Neural cell (in vitro differentiated cells): Measurements from ENCODE around the gene ZNF446. TPM values are rescaled to one million over a fixed set of nuclear protein-coding genes. Genes with fewer than 3 reads are reported as not detected.

Experiments
- H2AFZ ChIP-seq: fragments of 200-600, 300-800 bp; sonication (generic), shearing (Covaris generic); 2 replicates; pipeline ENCODE4 v1.6.0; 2014; ENCODE audit warnings: low read depth, mild to moderate bottlenecking, antibody characterized with exemption, low read length, moderate library complexity
- H3F3A ChIP-seq: fragments of 200-600 bp; shearing (Covaris generic); 2 replicates; pipeline ENCODE4 v1.6.1; 2016; ENCODE audit warnings: mild to moderate bottlenecking, moderate library complexity, mixed read lengths, antibody characterized with exemption, low read length; ENCODE audit not compliant: insufficient read depth, poor library complexity, severe bottlenecking
- H3K27ac ChIP-seq: fragments of 200-600, 300-800 bp; sonication (generic), shearing (Covaris generic); 2 replicates; pipeline ENCODE4 v1.5.1; 2014; ENCODE audit warnings: mild to moderate bottlenecking, low read length, moderate library complexity
- H3K27me3 ChIP-seq: fragments of 300-800, 200-600 bp; sonication (generic), shearing (Covaris generic); 2 replicates; pipeline ENCODE4 v1.6.0; 2014; ENCODE audit warnings: mild to moderate bottlenecking, low read depth, low read length, moderate library complexity; ENCODE audit not compliant: insufficient read depth
- H3K36me3 ChIP-seq: fragments of 300-800, 200-600 bp; sonication (generic), shearing (Covaris generic); 2 replicates; pipeline ENCODE4 v1.5.1; 2014; ENCODE audit warnings: mild to moderate bottlenecking, antibody characterized with exemption, low read length, moderate library complexity; ENCODE audit not compliant: insufficient read depth
- H3K4me2 ChIP-seq: fragments of 300-800, 200-600 bp; sonication (generic), shearing (Covaris generic); 2 replicates; pipeline ENCODE4 v1.6.0; 2014; ENCODE audit warnings: mild to moderate bottlenecking, low read length
- H3K4me3 ChIP-seq: fragments of 300-800, 200-600 bp; sonication (generic), shearing (Covaris generic); 2 replicates; pipeline ENCODE4 v1.5.1; 2014; ENCODE audit warnings: mild to moderate bottlenecking, low read length, moderate library complexity
- H3K79me2 ChIP-seq: fragments of 200-600 bp; shearing (Covaris generic); replicated peaks from 2 replicates; pipeline ENCODE4 v1.6.0; 2014; ENCODE audit warnings: mild to moderate bottlenecking, low read length, moderate library complexity; ENCODE audit not compliant: insufficient read depth
- H3K9ac ChIP-seq: fragments of 300-800, 200-600 bp; sonication (generic), shearing (Covaris generic); 2 replicates; pipeline ENCODE4 v1.6.1; 2016; ENCODE audit warnings: mild to moderate bottlenecking, low read length, mixed read lengths
- H3K9me2 ChIP-seq: fragments of 200-600 bp; shearing (Covaris generic); 2 replicates; pipeline ENCODE4 v1.6.1; 2016; ENCODE audit warnings: mild to moderate bottlenecking, low read length, mixed read lengths; ENCODE audit not compliant: insufficient read depth
- H3K9me3 ChIP-seq: fragments of 200-600, 300-800 bp; sonication (generic), shearing (Covaris generic); 2 replicates; pipeline ENCODE4 v1.6.1; 2016; ENCODE audit warnings: mild to moderate bottlenecking, mixed run types, low read length, moderate library complexity, mixed read lengths
- H4K20me1 ChIP-seq: fragments of 200-600 bp; shearing (Covaris generic); 2 replicates; pipeline ENCODE4 v1.6.1; 2016; ENCODE audit warnings: mild to moderate bottlenecking, mixed run types; ENCODE audit not compliant: insufficient read depth
- EP300 ChIP-seq: fragments of 450-650 bp; conservative IDR thresholded peaks from 2 replicates; pipeline ENCODE4 v1.6.1; 2014; ENCODE audit warnings: antibody characterized with exemption, mild to moderate bottlenecking, moderate library complexity; ENCODE audit not compliant: poor library complexity, severe bottlenecking
- EZH2 ChIP-seq: fragments of 200-600, 300-800 bp; shearing (Covaris generic), sonication (generic); IDR thresholded peaks from 2 replicates; pipeline ENCODE4 v1.6.1; 2014; ENCODE audit warnings: antibody characterized with exemption, low read length, borderline replicate concordance, mild to moderate bottlenecking; ENCODE audit not compliant: insufficient read depth, poor library complexity, severe bottlenecking
- MXI1 ChIP-seq: fragments of 450-650 bp; conservative IDR thresholded peaks from 2 replicates; pipeline ENCODE4 v1.6.1; 2014; ENCODE audit warnings: antibody characterized with exemption, mild to moderate bottlenecking; ENCODE audit not compliant: poor library complexity, severe bottlenecking
- POLR2AphosphoS5 ChIP-seq: IDR thresholded peaks from 2 replicates; pipeline ENCODE4 v1.6.1; 2012
- RAD21 ChIP-seq: fragments of 450-650 bp; conservative IDR thresholded peaks from 2 replicates; pipeline ENCODE4 v1.6.1; 2014; ENCODE audit warnings: antibody characterized with exemption, mild to moderate bottlenecking, moderate library complexity
- REST ChIP-seq: IDR thresholded peaks from 2 replicates; pipeline ENCODE4 v1.6.1; 2012; ENCODE audit warnings: borderline replicate concordance
- SMC3 ChIP-seq: fragments of 450-650 bp; conservative IDR thresholded peaks from 2 replicates; pipeline ENCODE4 v1.6.1; 2014; ENCODE audit warnings: antibody characterized with exemption, mild to moderate bottlenecking, moderate library complexity; ENCODE audit not compliant: poor library complexity
- TAF1 ChIP-seq: IDR thresholded peaks from 2 replicates; pipeline ENCODE4 v1.6.1; 2012; ENCODE audit warnings: low read depth
- polyA plus RNA-seq: library from polyadenylated mRNA; depleted of rRNA; stranded (reverse); fragments of >200 nt; gene quantifications from 2 replicates; pipeline ENCODE4 v1.2.3, GENCODE V29; 2014
- TF ChIP-seq, protein P1 (sequence below): fragments of 450-650 bp; IDR thresholded peaks from 2 replicates; pipeline ENCODE4 v1.5.1; 2014; ENCODE audit warnings: antibody characterized with exemption, mild to moderate bottlenecking, moderate library complexity; ENCODE audit not compliant: poor library complexity, severe bottlenecking

The ZNF446 gene
- polyA plus RNA-seq, 1 donor from 2014 or later = 18.2 TPM

DNA sequence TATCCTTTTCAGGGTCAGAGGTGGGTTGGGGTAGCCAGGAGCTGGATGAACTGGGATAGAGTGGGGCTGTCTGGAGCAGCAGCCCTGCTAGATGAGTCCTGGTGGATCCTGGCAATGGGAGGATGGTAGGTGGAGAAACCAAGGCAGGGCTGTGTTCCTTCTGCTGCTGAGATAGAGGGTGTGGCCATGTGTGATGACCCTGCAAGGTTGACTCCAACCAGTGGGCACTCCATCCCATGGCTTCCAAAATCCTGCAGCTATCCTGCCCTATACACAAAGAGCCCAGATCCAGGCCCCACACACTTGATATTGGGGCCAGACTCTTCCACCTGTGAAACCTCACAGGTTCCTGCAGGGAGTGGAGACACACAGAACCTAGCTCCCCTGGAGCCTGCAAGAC lies 2.4 kb upstream of the ZNF446 start:
- H3K27ac ChIP-seq = no peak overlapping the region
- H2AFZ ChIP-seq = no peak overlapping the region
- no peaks in the 10 kb centered on the region for H3K9me2 ChIP-seq
- no peaks in the 10 kb centered on the region for H3F3A ChIP-seq
- no peak overlapping the region for H3K9ac ChIP-seq
- TF ChIP-seq, protein P1, sequence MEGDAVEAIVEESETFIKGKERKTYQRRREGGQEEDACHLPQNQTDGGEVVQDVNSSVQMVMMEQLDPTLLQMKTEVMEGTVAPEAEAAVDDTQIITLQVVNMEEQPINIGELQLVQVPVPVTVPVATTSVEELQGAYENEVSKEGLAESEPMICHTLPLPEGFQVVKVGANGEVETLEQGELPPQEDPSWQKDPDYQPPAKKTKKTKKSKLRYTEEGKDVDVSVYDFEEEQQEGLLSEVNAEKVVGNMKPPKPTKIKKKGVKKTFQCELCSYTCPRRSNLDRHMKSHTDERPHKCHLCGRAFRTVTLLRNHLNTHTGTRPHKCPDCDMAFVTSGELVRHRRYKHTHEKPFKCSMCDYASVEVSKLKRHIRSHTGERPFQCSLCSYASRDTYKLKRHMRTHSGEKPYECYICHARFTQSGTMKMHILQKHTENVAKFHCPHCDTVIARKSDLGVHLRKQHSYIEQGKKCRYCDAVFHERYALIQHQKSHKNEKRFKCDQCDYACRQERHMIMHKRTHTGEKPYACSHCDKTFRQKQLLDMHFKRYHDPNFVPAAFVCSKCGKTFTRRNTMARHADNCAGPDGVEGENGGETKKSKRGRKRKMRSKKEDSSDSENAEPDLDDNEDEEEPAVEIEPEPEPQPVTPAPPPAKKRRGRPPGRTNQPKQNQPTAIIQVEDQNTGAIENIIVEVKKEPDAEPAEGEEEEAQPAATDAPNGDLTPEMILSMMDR = no peak
- TF ChIP-seq RAD21 (no peak), SMC3 (no peak), POLR2AphosphoS5 (peak; percentile 7), TAF1 (no peak)
- H4K20me1 ChIP-seq = no peaks in the 10 kb centered on the region
- H3K27me3 ChIP-seq = no peaks in the 10 kb centered on the region
- no peak overlapping the region for H3K4me2 ChIP-seq
- no peaks in the 10 kb centered on the region for H3K9me3 ChIP-seq
- peaks cover 2% of the 10 kb centered on the region for H3K79me2 ChIP-seq
- no peak overlapping the region for H3K4me3 ChIP-seq
- peaks cover 5% of the 10 kb centered on the region for H3K36me3 ChIP-seq

DNA sequence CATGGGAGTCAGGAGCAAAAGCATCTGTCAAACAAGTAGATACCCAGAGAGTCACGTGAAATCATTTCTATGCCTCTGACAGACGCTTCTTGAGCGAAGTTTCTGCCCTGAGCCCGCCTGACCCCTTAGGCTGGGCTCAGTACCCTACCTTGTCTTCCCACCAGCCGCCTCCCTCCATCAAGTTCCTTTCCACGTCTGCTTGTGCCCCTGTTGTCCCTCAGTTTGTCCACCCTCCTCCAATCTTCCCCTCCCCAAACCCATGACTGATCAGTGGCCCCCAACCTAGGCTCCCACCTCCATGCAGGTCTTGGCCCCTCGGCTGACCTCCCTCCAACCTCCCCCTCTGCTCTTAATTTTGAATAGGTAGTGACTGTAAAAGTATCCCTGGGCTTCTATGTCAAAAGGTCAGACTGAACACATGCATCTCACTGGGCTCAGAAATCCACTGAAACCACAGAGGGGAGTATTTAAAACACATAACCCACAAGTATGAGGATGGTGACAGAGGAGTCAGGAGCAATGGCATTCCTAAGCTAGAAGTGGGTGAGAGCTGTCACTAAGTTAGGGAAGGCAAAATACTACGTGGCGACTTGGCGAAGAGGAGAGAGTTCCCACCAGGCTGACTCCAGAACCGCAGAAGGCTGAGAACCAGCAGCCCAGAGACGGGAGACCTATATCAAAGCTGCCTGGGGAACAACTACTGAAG lies 1.7 kb upstream of the ZNF446 start:
- Histone ChIP-seq H3K4me3 (no peak overlapping the region), H3K27ac (no peak overlapping the region), H3K9ac (no peak overlapping the region)

More for the DNA sequence above, 1.7 kb upstream of the ZNF446 start:
- no peaks in the 10 kb centered on the region for H3K9me3 ChIP-seq
- no peaks in the 10 kb centered on the region for H3K27me3 ChIP-seq
- no peaks in the 10 kb centered on the region for H3F3A ChIP-seq
- no peaks in the 10 kb centered on the region for H4K20me1 ChIP-seq
- H3K4me2 ChIP-seq = no peak overlapping the region
- no peak overlapping the region for H2AFZ ChIP-seq
- TF ChIP-seq EP300 = no peak
- TF ChIP-seq SMC3 = no peak
- no peak for TF ChIP-seq REST
- TF ChIP-seq EZH2 = no peak
- no peak for TF ChIP-seq TAF1
- no peak for TF ChIP-seq MXI1
- no peak for TF ChIP-seq POLR2AphosphoS5
- TF ChIP-seq, protein P1 = no peak
- no peak for TF ChIP-seq RAD21
- H3K79me2 ChIP-seq = no peaks in the 10 kb centered on the region
- H3K9me2 ChIP-seq = no peaks in the 10 kb centered on the region
- peaks cover 5% of the 10 kb centered on the region for H3K36me3 ChIP-seq
